GM12878 (cell line): ENCODE measurements around the gene MRPL41. TPM values are rescaled to one million over a fixed set of nuclear protein-coding genes. Genes with fewer than 3 reads are reported as not detected.

Experiments
- ATAC-seq: fragments of 200-7000 bp; cut with Tn5 transposase; 3 replicates; pipeline ENCODE4 v1.9.1; 2020; ENCODE audit warnings: mild to moderate bottlenecking, moderate library complexity
- BruUV-seq: library from RNA; stranded (reverse); fragments of 400-500 nt; replicated peaks from 2 replicates; lab custom pipeline; 2021; lab: Mats Ljungman, UMichigan
- CTCF ChIA-PET: fragments of 300-600 bp; sonication (Branson Sonifier 250); formaldehyde crosslinking; extraction: SDS; loops from one replicate; lab custom pipeline; 2021; ENCODE audit warnings: inconsistent platforms; lab: Yijun Ruan, JAX
- POLR2A ChIA-PET: fragments of 350-600 bp; formaldehyde crosslinking; extraction: SDS; loops from one replicate; lab custom pipeline; 2021; ENCODE audit warnings: inconsistent platforms; lab: Charles Lee
- RAD21 ChIA-PET: fragments of 300-600 bp; sonication (Branson Sonifier 250); formaldehyde crosslinking; loops from one replicate; lab custom pipeline; 2023; ENCODE audit warnings: antibody characterized with exemption; ENCODE audit not compliant: unreplicated experiment; lab: Charles Lee
- SMC1A ChIA-PET: fragments of 300-600 bp; sonication (Branson Sonifier 250); formaldehyde crosslinking; loops from one replicate; lab custom pipeline; 2023; ENCODE audit not compliant: unreplicated experiment, uncharacterized antibody; lab: Charles Lee
- DNase-seq: peaks from one replicate; pipeline ENCODE4 v3.0.0-alpha.2; 2011; ENCODE audit warnings: low read depth, low spot score
- FAIRE-seq: peaks from 3 replicates; lab custom pipeline; 2011; peaks lifted over from hg19 to GRCh38; lab: Jason Lieb, UNC
- H2AFZ ChIP-seq: 2 replicates; pipeline ENCODE4 v1.6.0; 2011; ENCODE audit warnings: low read depth, low read length, control low read depth; ENCODE audit not compliant: control insufficient read depth
- H3K27ac ChIP-seq: 2 replicates; pipeline ENCODE4 v1.5.1; 2011; ENCODE audit warnings: control low read depth; ENCODE audit not compliant: control insufficient read depth, insufficient read depth
- H3K27me3 ChIP-seq, 2 experiments: replicated peaks in 1 of 2; 2 replicates each; pipeline versions ENCODE4 v1.6.0 to v1.6.1; 2011; ENCODE audit warnings: low read length in 1 of 2; ENCODE audit not compliant: control insufficient read depth in 2 of 2, insufficient read depth in 2 of 2
- H3K36me3 ChIP-seq, 2 experiments: 2 replicates each; pipeline ENCODE4 v1.5.1; 2011; ENCODE audit warnings: low read length in 1 of 2; ENCODE audit not compliant: control insufficient read depth in 2 of 2, insufficient read depth in 2 of 2
- H3K4me1 ChIP-seq: 2 replicates; pipeline ENCODE4 v1.6.1; 2011; ENCODE audit warnings: mild to moderate bottlenecking, low read length, moderate library complexity, mixed read lengths; ENCODE audit not compliant: control insufficient read depth, insufficient read depth
- H3K4me2 ChIP-seq: 2 replicates; pipeline ENCODE4 v1.6.0; 2011; ENCODE audit warnings: control low read depth; ENCODE audit not compliant: control insufficient read depth, insufficient read depth
- H3K4me3 ChIP-seq: fragments of 200-600 bp; sonication (generic); 2 replicates; pipeline ENCODE4 v1.5.1; 2016
- H3K79me2 ChIP-seq: 2 replicates; pipeline ENCODE4 v1.6.0; 2011; ENCODE audit warnings: low read length; ENCODE audit not compliant: control insufficient read depth, insufficient read depth
- H3K9ac ChIP-seq: 2 replicates; pipeline ENCODE4 v1.8.0; 2011; ENCODE audit warnings: low read length, control low read depth, mixed read lengths; ENCODE audit not compliant: control insufficient read depth, insufficient read depth
- H3K9me3 ChIP-seq: replicated peaks from 3 replicates; pipeline ENCODE4 v1.5.1; 2011; ENCODE audit warnings: mild to moderate bottlenecking, low read length; ENCODE audit not compliant: control insufficient read depth, insufficient read depth
- H4K20me1 ChIP-seq: 2 replicates; pipeline ENCODE4 v1.6.0; 2011; ENCODE audit not compliant: control insufficient read depth, insufficient read depth
- CBFB ChIP-seq: IDR thresholded peaks from 2 replicates; pipeline ENCODE4 v1.6.1; 2016; ENCODE audit warnings: antibody characterized with exemption, low read depth
- WGBS: methylation state at CpG from one replicate; pipeline ENCODE4 v1.1.6; 2016; ENCODE audit warnings: low lambda C conversion rate; ENCODE audit not compliant: insufficient replicate concordance, insufficient coverage; ENCODE audit errors: missing lambda C conversion rate; 5-methylcytosine and 5-hydroxymethylcytosine counted together
- in situ Hi-C: fragments of 300-500 bp; cut with MboI; formaldehyde crosslinking; loops from 9 replicates; pipeline ENCODE4 v1.14.3; 2018; ENCODE audit warnings: mixed read lengths
- intact Hi-C: fragments of 100-400 bp; cut with micrococcal nuclease; formaldehyde crosslinking; loops from one replicate; pipeline ENCODE4 v1.14.2; 2022; ENCODE audit not compliant: unreplicated experiment
- polyA plus RNA-seq, 11 experiments: library from polyadenylated mRNA; depleted of rRNA in 4 of 11; unstranded in 6 of 11; stranded (reverse) in 5 of 11; fragments of >200 nt; fragmentation: Nextera tagmentation in 4 of 11; fragmentation: Illumina TruSeq in 1 of 11; extraction: Ambion mirVana in 4 of 11; extraction: Trizol in 1 of 11; gene quantifications; 1 replicate in 1 of 11; 2 replicates in 10 of 11; pipeline versions ENCODE4 v1.2.1 to v1.2.3, GENCODE V29; 2011 to 2016; ENCODE audit warnings: inconsistent platforms in 2 of 11, missing spikeins in 2 of 11, low read depth in 1 of 11
- total RNA-seq, 4 experiments: library from RNA; depleted of rRNA in 3 of 4; stranded (reverse); fragments of >200 nt in 3 of 4; fragmentation: Illumina TruSeq in 1 of 4; extraction: Trizol in 1 of 4; gene quantifications; 2 replicates each; pipeline versions ENCODE4 v1.2.1 to v1.2.3, GENCODE V29; 2013 to 2021
- TF ChIP-seq, protein P1 (sequence below): fragments of 450-650 bp; IDR thresholded peaks from 2 replicates; pipeline ENCODE4 v1.6.1; 2016; ENCODE audit warnings: mild to moderate bottlenecking
- TF ChIP-seq, protein P2 (sequence below): IDR thresholded peaks from 2 replicates; pipeline ENCODE4 v1.6.1; 2012; ENCODE audit warnings: low read depth, low read length, improper control_type of control experiment

MRPL41 gene
- total and polyA plus RNA-seq, 10 of the 15 experiments (the other 5 are each of a cell fraction or from before 2014, with no cell fraction given) = 1.3 to 116 (median 40.1) TPM

DNA sequence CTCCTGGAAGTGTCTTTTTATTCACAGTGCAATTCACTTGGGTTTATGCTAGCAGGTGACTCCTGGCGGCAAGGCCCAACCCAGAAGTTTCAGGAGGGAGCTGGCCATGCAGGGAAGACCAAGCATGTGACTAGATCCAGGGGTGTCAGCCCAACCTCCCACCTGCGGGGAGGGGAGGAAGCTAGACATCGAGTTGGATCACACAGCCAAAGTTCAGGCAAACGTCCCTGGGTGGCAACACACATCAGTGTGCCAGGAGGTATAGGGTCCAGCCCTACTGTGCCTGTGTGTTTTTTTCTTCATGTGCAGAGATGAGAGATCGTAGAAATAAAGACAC, 26.7 kb upstream of the MRPL41 start (continued):
- TF ChIP-seq, protein P1, sequence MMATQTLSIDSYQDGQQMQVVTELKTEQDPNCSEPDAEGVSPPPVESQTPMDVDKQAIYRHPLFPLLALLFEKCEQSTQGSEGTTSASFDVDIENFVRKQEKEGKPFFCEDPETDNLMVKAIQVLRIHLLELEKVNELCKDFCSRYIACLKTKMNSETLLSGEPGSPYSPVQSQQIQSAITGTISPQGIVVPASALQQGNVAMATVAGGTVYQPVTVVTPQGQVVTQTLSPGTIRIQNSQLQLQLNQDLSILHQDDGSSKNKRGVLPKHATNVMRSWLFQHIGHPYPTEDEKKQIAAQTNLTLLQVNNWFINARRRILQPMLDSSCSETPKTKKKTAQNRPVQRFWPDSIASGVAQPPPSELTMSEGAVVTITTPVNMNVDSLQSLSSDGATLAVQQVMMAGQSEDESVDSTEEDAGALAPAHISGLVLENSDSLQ = no peak
- TF ChIP-seq, all 136 proteins: peak for 0

DNA sequence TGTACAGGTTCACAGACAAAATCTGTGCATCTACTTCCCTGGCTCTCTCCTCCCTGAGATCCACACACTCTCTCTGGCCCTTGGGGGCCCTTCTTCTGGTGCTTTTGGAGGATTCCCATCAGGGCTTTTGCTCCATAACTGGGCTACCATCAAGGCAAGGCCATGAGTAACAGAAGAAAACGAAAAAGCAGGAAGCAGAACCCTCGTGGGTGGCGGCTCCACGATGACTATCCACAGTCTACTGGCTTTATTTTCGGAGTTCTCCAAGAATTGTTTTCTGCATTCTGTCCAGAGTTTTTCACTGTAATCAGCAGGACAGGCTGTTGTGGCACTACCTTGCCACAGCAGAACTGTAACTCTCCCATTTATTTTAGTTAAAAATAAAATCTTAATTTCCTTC, 21.3 kb upstream of the MRPL41 start:
- H4K20me1 ChIP-seq = no peaks in the 10 kb centered on the region
- POLR2A ChIA-PET = interaction anchor here (0.8 kb wide), 1 partner anchor 71 kb away, joined by 4 read pairs; no protein-coding TSS in a partner anchor
- no peak overlapping the region for H3K27ac ChIP-seq
- FAIRE-seq = no peak
- H3K4me1 ChIP-seq = peaks cover 8% of the 10 kb centered on the region
- H3K4me3 ChIP-seq = no peak overlapping the region
- no peak overlapping the region for H2AFZ ChIP-seq
- 54% methylated on average over 5 of the region's 5 CpGs for WGBS
- no peaks in the 10 kb centered on the region for H3K9me3 ChIP-seq
- H3K79me2 ChIP-seq = no peaks in the 10 kb centered on the region
- in situ Hi-C loops (no loop called here), intact Hi-C loops (loop anchor here (10.0 kb wide), 1 partner anchor 106 kb away; the partner anchor contains the start of genes EXD3 and NOXA1)
- no TSS peak for BruUV-seq
- H3K4me2 ChIP-seq = no peak overlapping the region
- CTCF ChIA-PET = no interaction called here
- RAD21 ChIA-PET = no interaction called here
- H3K27me3 ChIP-seq = no peaks in the 10 kb centered on the region
- TF ChIP-seq CBFB = no peak
- TF ChIP-seq, all 136 proteins: peak for 0
- SMC1A ChIA-PET = no interaction called here
- Histone ChIP-seq H3K9ac (no peak overlapping the region), H3K36me3 (no peaks in the 10 kb centered on the region)
- ATAC-seq (no peak), DNase-seq (no peak)

DNA sequence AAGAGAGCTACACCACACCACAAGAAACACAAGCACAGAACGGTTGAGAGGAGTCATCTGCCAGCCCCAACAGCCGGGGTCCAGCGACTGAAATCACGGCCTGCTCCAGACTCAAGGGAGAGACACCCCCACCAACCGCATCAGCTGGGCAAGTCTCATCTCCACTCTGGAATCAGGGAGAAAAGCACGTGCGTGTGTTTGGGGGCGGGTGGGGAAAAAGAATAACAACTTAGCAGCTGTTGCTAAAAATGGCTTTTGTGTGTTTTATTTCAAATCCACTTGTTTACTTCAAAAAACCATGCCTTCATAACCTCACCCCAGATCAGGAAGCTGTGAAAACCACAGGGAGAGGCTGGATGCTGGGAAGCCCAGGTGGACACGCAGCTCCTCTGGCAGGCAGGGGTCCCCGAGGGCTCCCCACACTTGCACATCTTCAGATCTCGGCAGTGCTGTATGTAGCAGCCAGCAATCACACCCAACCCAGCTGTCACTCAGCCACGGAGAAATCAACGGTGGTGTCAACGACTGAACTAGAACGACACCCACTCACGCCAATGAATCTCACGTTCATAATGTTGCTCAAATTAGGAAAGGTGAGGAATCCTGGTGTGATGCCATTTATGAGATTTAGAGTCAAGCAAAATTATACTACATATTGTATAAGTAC, 20.4 kb upstream of the MRPL41 start:
- Histone ChIP-seq H3K4me3 (no peak overlapping the region), H3K9me3 (no peaks in the 10 kb centered on the region; the same call in 2 of the 3 replicates), H3K27me3 (no peaks in the 10 kb centered on the region), H3K79me2 (no peaks in the 10 kb centered on the region), H4K20me1 (no peaks in the 10 kb centered on the region), H3K9ac (no peak overlapping the region), H3K4me1 (peaks cover 10% of the 10 kb centered on the region), H2AFZ (no peak overlapping the region), H3K27ac (no peak overlapping the region), H3K36me3 (no peaks in the 10 kb centered on the region), H3K4me2 (no peak overlapping the region)
- TF ChIP-seq, protein P1 = peak; percentile 43; the same call in 1 of the 2 replicates
- TF ChIP-seq, protein P2, sequence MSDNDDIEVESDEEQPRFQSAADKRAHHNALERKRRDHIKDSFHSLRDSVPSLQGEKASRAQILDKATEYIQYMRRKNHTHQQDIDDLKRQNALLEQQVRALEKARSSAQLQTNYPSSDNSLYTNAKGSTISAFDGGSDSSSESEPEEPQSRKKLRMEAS = no peak
- 47% methylated on average over 17 of the region's 17 CpGs for WGBS
- DNase-seq (no peak), ATAC-seq (no peak), FAIRE-seq (no peak)
- POLR2A ChIA-PET = interaction anchor here (0.8 kb wide), 1 partner anchor 72 kb away, joined by 4 read pairs; no protein-coding TSS in a partner anchor
- in situ Hi-C loops = no loop called here
- RAD21 ChIA-PET = no interaction called here
- CTCF ChIA-PET = interaction anchor here (0.9 to 1.0 kb wide), 2 partner anchors 22 to 156 kb away, joined by 3 read pairs; no protein-coding TSS in a partner anchor
- no TSS peak for BruUV-seq
- intact Hi-C loops = loop anchor here (10.0 kb wide), 1 partner anchor 106 kb away; the partner anchor contains the start of genes EXD3 and NOXA1
- SMC1A ChIA-PET = no interaction called here
